HG03378 (cell line): ENCODE measurements around the gene TRMT61B.
A peak's percentile ranks its signal among the peaks of the same experiment; 100 is the strongest.

Experiments
- ATAC-seq: cut with Tn5 transposase; IDR thresholded peaks from one replicate; pipeline ENCODE4 v1.9.1; 2021; ENCODE audit warnings: mild to moderate bottlenecking, moderate library complexity; ENCODE audit not compliant: unreplicated experiment

TRMT61B gene

DNA sequence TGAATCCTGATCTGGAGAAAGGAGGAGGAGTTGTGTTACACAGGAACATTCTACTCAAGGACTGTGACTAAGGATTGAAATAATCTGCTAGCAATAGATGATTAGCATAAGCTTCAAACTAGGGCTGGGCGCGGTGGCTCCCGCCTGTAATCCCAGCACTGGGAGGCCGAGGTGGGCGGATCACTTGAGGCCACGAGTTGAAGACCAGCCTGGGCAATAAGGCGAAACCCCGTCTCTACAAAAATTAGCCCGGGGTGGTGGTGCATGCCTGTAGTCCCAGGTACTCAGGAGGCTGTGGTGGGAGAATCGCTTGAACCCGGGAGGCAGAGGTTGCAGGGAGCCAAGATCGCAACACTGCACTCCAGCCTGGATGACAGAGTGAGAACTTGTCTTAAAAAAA lies 1.5 kb downstream of the TRMT61B start:
- no peak for ATAC-seq

DNA sequence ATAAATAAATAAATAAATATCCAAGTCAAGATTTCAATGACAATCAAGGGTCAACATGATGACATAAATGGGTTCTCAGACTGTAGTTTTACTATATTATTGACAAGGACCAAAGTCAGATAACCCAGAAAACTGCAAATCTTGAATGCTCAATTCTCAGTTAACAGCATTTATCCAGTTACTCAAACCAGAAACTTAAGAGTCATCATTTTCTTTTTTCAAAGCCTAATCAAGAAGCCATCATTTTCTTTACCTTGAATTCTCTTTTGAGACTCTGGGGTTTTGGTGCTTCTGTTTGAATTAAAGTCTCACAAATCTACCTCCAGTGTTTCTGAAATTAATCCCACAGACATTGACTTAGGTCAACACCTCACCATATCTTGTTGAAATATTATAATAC lies 14.1 kb downstream of the TRMT61B start:
- no peak for ATAC-seq

DNA sequence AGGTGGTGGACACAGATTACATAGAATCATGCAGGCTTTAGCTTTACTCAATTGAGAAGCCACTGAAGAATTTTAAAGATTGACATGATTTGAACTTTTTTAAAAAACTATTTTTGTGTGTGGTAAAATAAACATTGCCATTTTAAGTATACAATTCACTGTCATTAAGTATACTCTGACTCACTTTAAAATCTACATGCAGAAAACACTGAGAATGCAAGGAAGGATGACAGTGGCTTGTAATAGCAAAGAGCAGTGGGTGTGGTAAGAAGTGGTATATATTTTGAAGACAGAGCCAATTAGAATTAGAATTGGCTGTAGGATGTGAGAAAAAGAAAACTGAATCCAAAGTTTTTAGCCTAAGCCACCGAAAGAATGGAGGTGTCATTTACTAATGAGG lies 14.9 kb downstream of the TRMT61B start:
- ATAC-seq = no peak

DNA sequence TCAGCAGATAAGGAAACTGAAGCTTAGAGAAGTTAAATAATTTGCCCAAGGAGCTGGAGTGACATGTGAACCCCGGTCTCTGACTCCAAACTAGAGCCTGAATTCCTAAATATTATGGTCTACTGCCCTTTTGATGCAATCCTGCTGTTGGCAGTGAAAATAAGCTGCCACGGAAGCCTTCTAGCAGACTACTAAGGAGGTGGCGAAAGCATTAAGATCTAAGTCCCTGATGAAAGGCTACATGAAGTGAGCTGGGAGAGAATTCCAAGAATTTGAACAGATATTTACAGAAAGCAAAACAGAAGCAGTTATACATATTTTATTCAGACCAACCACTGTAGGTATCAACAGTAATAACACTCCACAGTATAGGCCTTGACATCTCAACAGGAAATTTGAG lies 28.1 kb downstream of the TRMT61B start:
- ATAC-seq = no peak

DNA sequence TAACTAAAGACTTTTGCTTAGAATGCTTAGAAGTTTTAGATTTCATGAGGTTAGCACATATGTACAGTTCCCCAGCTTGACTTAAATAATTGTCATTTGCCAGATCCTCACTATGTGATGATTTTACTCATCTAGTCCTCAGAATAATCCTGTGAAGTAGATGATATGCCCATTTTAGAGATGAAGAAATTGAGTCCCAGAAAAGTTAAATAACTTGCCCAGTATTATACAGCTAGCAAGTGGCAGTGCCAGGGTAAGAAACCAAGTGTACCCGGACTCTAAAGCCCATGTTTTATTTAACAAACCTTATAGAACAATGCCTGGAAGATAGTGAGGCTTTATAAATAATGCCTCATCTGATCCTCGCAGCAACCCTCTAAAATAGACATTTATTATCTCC lies 31.1 kb downstream of the TRMT61B start:
- ATAC-seq = no peak

DNA sequence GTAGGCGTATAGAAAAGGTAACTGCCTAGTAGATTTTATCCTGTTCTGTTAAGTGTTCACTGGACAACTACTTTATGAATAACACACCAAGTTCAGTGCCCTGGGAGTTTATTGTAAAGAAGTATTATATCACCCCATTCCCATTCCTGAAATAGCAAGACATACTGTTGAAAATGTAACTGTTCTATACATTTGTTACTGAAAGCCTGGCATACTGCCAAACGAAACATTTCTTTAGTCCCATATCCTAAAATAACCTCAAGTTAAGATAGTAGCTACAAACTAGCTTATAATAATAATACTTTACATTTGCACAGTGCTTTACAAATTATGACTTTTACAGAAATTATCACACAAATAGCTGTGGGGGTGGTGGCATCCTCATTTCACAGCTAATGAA lies 34.3 kb downstream of the TRMT61B start:
- ATAC-seq = no peak

DNA sequence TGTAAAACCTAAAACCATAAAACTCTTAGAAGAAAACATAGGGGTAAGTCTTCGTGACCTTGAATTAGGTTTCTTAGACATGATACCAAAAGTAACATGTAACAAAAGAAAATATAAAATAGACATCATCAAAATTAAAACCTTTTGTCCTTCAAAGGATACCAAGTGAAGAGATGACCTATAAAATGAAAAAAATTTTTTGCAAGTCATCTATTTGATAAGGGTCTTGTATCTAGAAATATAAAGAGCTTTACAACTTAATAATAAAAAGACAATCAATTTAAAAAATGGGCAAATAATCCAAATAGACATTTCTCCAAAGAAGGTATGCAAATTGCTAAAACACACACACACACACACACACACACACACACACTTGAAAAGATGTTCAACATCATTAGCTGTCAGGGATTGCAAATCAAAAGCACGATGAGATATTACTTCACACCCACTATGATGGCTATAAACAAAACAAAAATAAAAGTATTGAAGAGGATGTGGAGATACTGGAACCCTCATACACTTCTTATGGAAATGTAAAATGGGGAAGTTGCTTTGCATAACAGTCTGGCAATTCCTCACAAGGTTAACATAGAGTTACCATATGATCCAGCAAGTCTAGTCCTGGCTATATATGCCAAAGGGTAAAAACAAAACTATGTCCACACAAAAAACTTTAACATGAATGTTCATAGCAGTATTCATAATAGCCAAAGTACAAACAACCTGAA lies 36.2 kb downstream of the TRMT61B start:
- no peak for ATAC-seq

DNA sequence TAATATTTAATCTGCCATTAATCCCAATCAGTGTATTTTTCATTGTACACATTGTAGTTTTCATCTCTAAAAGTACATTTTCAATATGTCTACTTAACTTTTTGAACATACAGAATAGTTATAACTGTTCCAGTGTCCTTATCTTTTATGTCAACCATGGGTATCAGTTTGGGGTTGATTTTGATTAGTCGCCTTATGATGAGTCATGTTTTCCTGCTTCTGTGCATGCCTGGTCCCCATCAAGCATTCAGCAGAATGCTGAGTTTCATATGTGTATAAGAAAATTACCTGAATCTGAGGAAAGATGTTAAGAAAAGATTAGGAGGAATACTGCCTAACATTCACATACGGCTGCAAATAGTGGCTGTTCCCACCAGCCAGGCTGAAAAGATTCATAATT lies 41.7 kb downstream of the TRMT61B start:
- ATAC-seq = no peak

DNA sequence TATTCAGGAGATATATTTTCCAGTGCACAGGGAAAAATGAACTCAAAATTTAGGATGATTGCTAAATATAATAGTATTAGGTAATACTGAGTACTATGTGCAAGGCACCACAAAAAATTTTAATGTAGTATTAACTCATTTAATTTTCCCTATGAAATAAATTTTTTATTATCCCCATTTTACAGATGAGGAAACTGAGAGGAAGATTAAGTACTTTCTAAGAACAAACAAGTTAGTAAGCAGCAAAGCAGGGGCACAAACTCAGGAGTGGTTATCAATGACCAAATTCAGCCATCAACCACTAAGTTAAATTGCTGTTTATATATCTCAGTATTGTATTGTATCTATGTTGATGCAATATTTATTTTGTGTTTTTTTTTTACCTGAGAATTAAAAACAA lies 45.2 kb downstream of the TRMT61B start:
- no peak for ATAC-seq

DNA sequence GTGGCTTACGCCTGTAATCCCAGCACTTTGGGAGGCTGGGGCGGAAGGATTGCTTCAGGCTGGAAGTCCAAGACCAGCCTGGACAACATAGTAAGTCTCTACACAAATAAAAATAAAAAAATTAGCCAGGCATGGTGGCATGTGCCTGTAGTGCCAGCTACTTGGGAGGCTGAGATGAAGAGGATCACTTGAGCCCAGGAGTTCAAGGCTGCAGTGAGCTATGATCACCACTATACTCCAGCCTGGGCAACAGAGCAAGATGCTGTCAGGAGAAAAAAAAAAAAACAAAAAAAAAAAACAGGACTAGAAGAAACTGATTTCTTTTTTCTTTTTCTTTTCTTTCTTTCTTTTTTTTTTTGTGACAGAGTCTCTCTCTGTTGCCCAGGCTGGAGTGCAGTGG lies 45.9 kb downstream of the TRMT61B start:
- ATAC-seq = no peak

DNA sequence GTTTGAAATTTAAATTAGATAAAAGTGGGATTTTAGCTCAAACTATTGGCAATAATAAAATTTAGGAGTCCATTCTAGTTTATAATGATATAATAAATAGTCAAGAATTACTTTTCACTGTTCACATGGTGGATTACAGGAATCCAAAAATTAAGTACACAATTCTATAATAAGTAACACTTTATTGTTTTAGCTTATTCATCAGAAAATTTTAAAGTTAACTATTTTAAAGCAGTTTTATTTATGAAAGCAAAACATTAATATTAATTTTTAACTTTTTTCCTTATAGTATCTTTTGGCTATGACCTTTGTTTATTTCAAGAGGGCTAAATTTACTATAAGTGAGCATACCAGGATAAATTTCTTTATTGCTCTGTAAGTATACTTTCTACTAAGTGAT lies 48.1 kb downstream of the TRMT61B start:
- ATAC-seq = no peak

DNA sequence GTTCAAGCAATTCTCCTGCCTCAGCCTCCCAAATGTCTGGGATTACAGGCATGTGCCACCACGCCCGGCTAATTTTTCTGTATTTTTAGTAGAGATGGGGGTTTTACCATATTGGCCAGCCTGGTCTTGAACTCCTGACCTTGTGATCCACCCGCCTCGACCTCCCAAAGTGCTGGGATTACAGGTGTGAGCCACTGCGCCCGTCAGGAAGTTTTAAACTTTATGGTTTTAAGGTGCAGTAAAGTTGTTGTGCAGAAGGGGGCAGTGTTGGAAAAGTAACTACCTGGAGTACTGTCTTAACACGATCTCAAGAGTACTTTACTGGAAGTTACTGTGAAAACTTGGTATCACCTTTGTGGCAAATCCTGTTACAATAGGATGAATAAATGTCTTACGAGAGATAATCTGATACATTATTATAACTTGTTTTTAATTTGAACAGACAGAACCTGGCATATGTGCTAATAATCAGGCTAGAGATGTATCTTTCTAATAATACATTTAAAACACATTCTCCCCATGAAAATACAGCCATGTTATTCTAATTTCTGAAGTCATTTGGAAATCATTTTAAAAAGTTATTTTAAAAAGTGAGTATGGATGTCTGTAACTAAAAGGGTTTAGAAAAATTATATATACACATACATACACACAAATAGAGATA lies 48.7 kb downstream of the TRMT61B start:
- ATAC-seq = no peak

DNA sequence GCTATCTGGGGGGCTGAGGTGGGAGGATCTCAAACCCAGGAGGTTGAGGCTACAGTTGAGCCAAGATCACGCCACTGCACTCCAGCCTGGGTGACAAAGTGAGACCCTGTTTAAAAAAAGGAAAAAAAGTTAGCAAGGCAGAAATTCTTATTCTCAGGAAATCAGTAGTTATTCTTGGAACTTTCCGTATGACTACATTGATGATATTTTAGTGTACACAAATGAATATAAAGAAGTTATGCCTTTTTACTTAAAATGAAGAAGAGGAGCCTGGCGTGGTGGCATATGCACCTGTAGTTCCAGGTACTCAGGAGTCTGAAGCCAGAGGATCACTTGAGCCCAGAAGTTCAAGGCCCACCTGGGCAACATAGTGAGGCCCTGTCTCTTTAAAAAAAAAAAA lies 52.1 kb downstream of the TRMT61B start:
- ATAC-seq = no peak

DNA sequence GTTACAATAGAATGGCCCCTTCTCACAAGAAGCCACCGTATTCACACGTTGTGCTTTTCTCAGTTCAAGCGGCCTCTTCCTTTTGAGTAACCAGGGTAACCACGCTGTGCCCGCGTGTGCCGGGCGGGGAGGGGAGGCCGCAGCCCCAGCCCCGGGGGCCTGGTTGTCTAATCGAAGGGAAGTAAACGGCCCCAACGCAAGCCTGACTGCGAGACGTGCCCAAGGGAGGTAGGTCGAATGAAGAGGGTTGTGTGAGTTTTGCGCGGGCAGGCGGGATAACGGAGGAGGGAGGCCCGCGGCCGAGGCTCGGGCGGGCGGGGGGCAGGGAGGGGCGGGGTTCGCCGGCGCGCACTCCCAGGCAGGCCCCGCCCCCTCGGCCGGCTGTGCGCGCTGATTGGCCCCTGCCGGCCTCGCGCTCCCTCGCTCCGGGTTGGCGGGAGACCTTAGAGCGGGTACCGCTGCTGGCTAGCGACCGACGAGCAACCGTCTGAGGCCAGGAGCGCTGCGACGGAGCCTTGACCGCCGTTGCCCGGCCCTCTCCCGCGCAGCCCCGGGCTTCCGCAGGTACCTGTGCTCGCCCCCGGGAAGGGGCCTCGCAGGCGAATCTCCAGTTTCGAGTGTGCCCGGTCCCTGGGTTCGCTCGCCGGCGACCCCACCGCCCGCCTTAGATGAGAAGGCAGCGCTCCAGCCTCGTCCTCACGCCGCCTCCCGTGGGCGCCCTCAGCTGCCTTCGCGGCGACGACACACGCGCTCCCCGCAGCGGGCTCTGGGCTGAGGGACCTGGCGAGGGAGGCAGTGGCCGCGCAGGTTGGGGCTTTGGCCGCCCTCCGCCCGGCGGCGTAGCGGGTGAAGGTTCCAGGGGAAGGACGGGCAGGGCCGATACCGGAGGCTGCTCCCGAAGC lies 59.5 kb downstream of the TRMT61B start, which contains the start of gene SPDYA:
TSS of gene SPDYA (plus strand) at position 451 of the 902 bp plus-strand sequence. CDS start 5,181 bp downstream, outside the sequence.
- ATAC-seq = peak; percentile 65

DNA sequence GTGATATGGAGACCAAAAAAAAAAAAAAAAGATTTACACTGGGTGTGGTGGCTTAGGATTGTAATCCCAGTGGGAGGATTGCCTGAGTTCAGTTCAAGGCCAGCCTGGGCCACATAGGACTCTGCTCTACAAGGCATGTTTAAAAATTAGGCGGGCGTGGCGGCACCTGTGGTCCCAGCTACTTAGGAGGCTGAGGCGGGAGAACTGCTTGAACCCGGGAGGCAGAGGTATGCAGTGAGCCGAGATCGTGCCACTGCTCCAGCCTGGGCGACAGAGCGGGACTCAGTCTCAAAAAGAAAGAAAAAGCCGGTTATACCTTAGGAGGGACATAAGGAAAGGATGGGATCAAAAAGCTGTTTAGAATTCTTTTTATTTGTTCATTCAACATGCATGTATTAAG lies 60.2 kb downstream of the TRMT61B start:
- no peak for ATAC-seq

DNA sequence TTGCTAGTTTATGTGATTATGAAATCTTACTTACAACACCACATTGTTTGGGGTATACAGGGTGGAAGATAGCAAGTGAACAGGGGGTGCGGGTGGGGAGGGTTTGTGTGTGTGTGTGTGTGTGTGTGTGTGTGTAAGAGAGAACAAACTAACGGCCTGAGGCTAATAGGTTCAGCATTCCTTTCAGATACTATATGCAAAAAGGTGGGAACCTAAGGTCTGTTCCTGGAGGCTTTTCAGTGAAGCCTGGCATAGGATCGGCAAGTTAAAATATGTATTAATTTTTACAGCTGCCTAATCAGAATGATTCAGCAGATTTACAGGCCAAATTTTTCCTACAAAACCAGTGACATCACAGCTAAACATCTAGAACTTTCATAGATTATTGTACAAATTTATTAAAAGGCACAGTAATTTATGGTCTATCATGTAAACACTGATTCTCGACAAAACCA lies 67.1 kb downstream of the TRMT61B start:
- no peak for ATAC-seq

DNA sequence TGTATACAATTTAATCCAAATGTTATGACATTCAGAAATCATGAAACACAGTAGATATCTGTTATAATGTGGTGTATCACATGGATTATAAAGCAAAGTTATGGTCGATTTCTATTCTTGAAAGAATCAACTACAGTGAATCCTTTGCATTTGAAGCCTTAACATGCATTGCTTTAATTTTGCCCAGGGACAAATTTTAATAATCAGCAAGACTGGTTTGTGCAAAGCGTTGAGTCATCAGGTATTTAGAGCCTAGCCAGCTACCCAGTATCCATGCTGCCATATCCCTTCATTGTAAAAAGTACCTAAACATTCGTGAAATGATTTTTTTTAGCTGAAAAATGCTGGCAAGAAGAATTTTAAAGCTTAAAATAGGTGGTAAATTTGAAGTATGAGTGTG lies 68.4 kb downstream of the TRMT61B start:
- ATAC-seq = no peak
